Measurements from ENCODE around the gene CFHR4. TPM values are rescaled to one million over a fixed set of nuclear protein-coding genes. Genes with fewer than 3 reads are reported as not detected.

CFHR4 gene
- total RNA-seq, 1 experiment from 2014 or later, result not detected

GRCh38 chr1:196960854-196961253 lies 73.0 kb downstream of the CFHR4 start:
- no peak overlapping the region for H3K23ac ChIP-seq (ENCODE audit: insufficient read length, low read depth, low read length)
- no peak for DNase-seq

More at GRCh38 chr1:196960854-196961253, 73.0 kb downstream of the CFHR4 start:
- WGBS (ENCODE audit: extremely low coverage, insufficient read length, low lambda C conversion rate), result no CpG with 5 or more reads among the region's 3 CpGs
- no peak overlapping the region for H2BK20ac ChIP-seq (ENCODE audit: low read depth, low read length, poor library complexity, severe bottlenecking)
- no peak overlapping the region for H2AFZ ChIP-seq (ENCODE audit: low read length)
- no peaks in the 10 kb centered on the region; a peak in 1 of 5 replicates for H3K9me3 Mint-ChIP-seq
- no peaks in the 10 kb centered on the region for H3K4me1 Mint-ChIP-seq
- no peak overlapping the region for H3K27ac Mint-ChIP-seq
- H2BK15ac ChIP-seq (ENCODE audit: low read depth, low read length), result no peak overlapping the region
- H3K56ac ChIP-seq (ENCODE audit: insufficient read length, low read depth, low read length), result no peak overlapping the region
- no peak overlapping the region for H3K4me2 ChIP-seq (ENCODE audit: insufficient read depth, insufficient read length, low read length)
- no peak overlapping the region for H2BK12ac ChIP-seq (ENCODE audit: insufficient read length, low read depth, low read length)
- no peaks in the 10 kb centered on the region for H3K23me2 ChIP-seq (ENCODE audit: insufficient read length, low read depth, low read length, poor library complexity, severe bottlenecking)
- H3K18ac ChIP-seq (ENCODE audit: insufficient read length, low read depth, low read length), result no peak overlapping the region
- H2BK120ac ChIP-seq (ENCODE audit: low read depth, low read length, poor library complexity, severe bottlenecking), result no peak overlapping the region
- no peaks in the 10 kb centered on the region for H3K36me3 Mint-ChIP-seq (ENCODE audit: insufficient read depth in 1 of 3, low read depth in 3 of 3)
- no peak overlapping the region for H4K91ac ChIP-seq (ENCODE audit: insufficient read length, low read depth, low read length)
- no peak overlapping the region for H3T11ph ChIP-seq (ENCODE audit: low read length)
- H3K27ac ChIP-seq (ENCODE audit: insufficient read length, low read depth, low read length), result no peak overlapping the region
- H3K4ac ChIP-seq (ENCODE audit: low read depth, low read length), result no peak overlapping the region
- H3K27me3 Mint-ChIP-seq (ENCODE audit: low read depth), result no peaks in the 10 kb centered on the region
- no peaks in the 10 kb centered on the region for H3K79me1 ChIP-seq (ENCODE audit: insufficient read depth, low read depth, low read length, poor library complexity, severe bottlenecking)
- no peaks in the 10 kb centered on the region for H3K4me1 ChIP-seq (ENCODE audit: insufficient read depth, low read length)
- H4K20me1 ChIP-seq (ENCODE audit: control insufficient read depth, insufficient read depth, insufficient read length), result no peaks in the 10 kb centered on the region
- H4K8ac ChIP-seq (replicated peaks; ENCODE audit: insufficient read length, low read depth, low read length), result no peak overlapping the region
- no peaks in the 10 kb centered on the region for H3K27me3 ChIP-seq (ENCODE audit: insufficient read depth, low read length)
- no peaks in the 10 kb centered on the region for H3K79me2 ChIP-seq (ENCODE audit: insufficient read depth, low read length)
- TF ChIP-seq, protein P1, sequence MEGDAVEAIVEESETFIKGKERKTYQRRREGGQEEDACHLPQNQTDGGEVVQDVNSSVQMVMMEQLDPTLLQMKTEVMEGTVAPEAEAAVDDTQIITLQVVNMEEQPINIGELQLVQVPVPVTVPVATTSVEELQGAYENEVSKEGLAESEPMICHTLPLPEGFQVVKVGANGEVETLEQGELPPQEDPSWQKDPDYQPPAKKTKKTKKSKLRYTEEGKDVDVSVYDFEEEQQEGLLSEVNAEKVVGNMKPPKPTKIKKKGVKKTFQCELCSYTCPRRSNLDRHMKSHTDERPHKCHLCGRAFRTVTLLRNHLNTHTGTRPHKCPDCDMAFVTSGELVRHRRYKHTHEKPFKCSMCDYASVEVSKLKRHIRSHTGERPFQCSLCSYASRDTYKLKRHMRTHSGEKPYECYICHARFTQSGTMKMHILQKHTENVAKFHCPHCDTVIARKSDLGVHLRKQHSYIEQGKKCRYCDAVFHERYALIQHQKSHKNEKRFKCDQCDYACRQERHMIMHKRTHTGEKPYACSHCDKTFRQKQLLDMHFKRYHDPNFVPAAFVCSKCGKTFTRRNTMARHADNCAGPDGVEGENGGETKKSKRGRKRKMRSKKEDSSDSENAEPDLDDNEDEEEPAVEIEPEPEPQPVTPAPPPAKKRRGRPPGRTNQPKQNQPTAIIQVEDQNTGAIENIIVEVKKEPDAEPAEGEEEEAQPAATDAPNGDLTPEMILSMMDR (conservative IDR thresholded peaks at IDR 0.05), result no peak
- no peak overlapping the region for H4K5ac ChIP-seq (ENCODE audit: insufficient read length, low read depth, low read length)
- H3K9ac ChIP-seq (ENCODE audit: extremely low read depth, insufficient read length, low read length), result no peak overlapping the region
- H3K14ac ChIP-seq (ENCODE audit: insufficient read depth, low read length), result no peak overlapping the region
- no peak overlapping the region for H2BK5ac ChIP-seq (ENCODE audit: insufficient read length, low read length)
- no peaks in the 10 kb centered on the region for H3K9me3 ChIP-seq (ENCODE audit: control insufficient read depth, low read depth, low read length)
- no peak overlapping the region for H3K4me3 Mint-ChIP-seq
- H2AK5ac ChIP-seq (ENCODE audit: insufficient read length, low read length), result no peak overlapping the region

Other genes starting within 250 kb of the CFHR4 start
- not detected in 2 replicates for gene CFH, start 236.0 kb upstream of the CFHR4 start, total RNA-seq (2021)
- gene CFHR3, start 113.2 kb upstream of the CFHR4 start, total RNA-seq (2021), result 0.81 and 1.4 TPM in 2 replicates
- gene CFHR1, start 68.3 kb upstream of the CFHR4 start, total RNA-seq (2021), result not detected in 2 replicates
- gene CFHR2, start 55.7 kb downstream of the CFHR4 start, total RNA-seq (2021), result not detected in 2 replicates
- not detected in 2 replicates for gene CFHR5, start 89.5 kb downstream of the CFHR4 start, total RNA-seq (2021)
- gene F13B, start 179.2 kb downstream of the CFHR4 start, total RNA-seq (2021), result not detected in 2 replicates